ENCODE data around the gene OCLN. TPM values are rescaled to one million over a fixed set of nuclear protein-coding genes. Genes with fewer than 3 reads are reported as not detected.
"Not testable (repeated sequence)": the region's sequence is repeated elsewhere in the genome, so short reads cannot be mapped to it uniquely, and the experiment has no call there.

The OCLN gene
- total and polyA plus RNA-seq, 4 donors, result 9.9 to 53.9 (median 19.0) TPM

GRCh38 chr5:69462170-69462569, 30.4 kb upstream of the OCLN start (continued):
- TF ChIP-seq REST (IDR thresholded peaks at IDR 0.05), result no peak
- no peak for TF ChIP-seq NR2F2 (IDR thresholded peaks at IDR 0.05)
- TF ChIP-seq YY1 (IDR thresholded peaks at IDR 0.05), result no peak
- TF ChIP-seq GABPA (IDR thresholded peaks at IDR 0.05 in 1 of 2, conservative IDR thresholded peaks at IDR 0.05 in 1 of 2), result no peak

- WGBS, result 97% methylated on average over 3 of the region's 3 CpGs
- H3K27ac ChIP-seq (ENCODE audit: low read depth in 1 of 2, low read length in 2 of 2); H3K9me3 ChIP-seq (ENCODE audit: control insufficient read depth in 4 of 4, low read length in 3 of 4); H3K4me3 ChIP-seq (ENCODE audit: low read depth in 1 of 3, low read length in 3 of 3); H3K4me1 ChIP-seq (ENCODE audit: control insufficient read depth in 4 of 4, insufficient read depth in 4 of 4, low read length in 3 of 4); H3K9ac ChIP-seq (ENCODE audit: low read depth in 1 of 2, low read length in 2 of 2); DNase-seq (ENCODE audit: low spot score); H3K36me3 ChIP-seq (ENCODE audit: control insufficient read depth in 4 of 4, insufficient read depth in 3 of 4, low read depth in 1 of 4, low read length in 3 of 4); H3K27me3 ChIP-seq (ENCODE audit: control insufficient read depth in 4 of 4, insufficient read depth in 4 of 4, low read length in 3 of 4): not testable (repeated sequence)
Measured at GRCh38 chr5:69466375-69466774, 26.2 kb upstream of the OCLN start.

- H3K27me3 ChIP-seq (ENCODE audit: control insufficient read depth in 4 of 4, insufficient read depth in 4 of 4, low read length in 3 of 4), result no peaks in the 10 kb centered on the region
- TF ChIP-seq FOXA2 (IDR thresholded peaks at IDR 0.05) (no peak), TAF1 (conservative IDR thresholded peaks at IDR 0.05) (no peak), YY1 (IDR thresholded peaks at IDR 0.05) (no peak), ZBTB33 (IDR thresholded peaks at IDR 0.05) (no peak), EGR1 (IDR thresholded peaks at IDR 0.05; ENCODE audit: low read depth in 2 of 2) (no peak), SP1 (IDR thresholded peaks at IDR 0.05) (no peak)
- TF ChIP-seq, protein P1, sequence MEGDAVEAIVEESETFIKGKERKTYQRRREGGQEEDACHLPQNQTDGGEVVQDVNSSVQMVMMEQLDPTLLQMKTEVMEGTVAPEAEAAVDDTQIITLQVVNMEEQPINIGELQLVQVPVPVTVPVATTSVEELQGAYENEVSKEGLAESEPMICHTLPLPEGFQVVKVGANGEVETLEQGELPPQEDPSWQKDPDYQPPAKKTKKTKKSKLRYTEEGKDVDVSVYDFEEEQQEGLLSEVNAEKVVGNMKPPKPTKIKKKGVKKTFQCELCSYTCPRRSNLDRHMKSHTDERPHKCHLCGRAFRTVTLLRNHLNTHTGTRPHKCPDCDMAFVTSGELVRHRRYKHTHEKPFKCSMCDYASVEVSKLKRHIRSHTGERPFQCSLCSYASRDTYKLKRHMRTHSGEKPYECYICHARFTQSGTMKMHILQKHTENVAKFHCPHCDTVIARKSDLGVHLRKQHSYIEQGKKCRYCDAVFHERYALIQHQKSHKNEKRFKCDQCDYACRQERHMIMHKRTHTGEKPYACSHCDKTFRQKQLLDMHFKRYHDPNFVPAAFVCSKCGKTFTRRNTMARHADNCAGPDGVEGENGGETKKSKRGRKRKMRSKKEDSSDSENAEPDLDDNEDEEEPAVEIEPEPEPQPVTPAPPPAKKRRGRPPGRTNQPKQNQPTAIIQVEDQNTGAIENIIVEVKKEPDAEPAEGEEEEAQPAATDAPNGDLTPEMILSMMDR (IDR thresholded peaks at IDR 0.05; ENCODE audit: low read depth, low read length, missing input control), result no peak
- no peak overlapping the region for H3K9ac ChIP-seq (ENCODE audit: low read depth in 1 of 2, low read length in 2 of 2)
- no peak overlapping the region for H3K27ac ChIP-seq (ENCODE audit: low read depth in 1 of 2, low read length in 2 of 2)
- no peaks in the 10 kb centered on the region for H3K4me1 ChIP-seq (ENCODE audit: control insufficient read depth in 4 of 4, insufficient read depth in 4 of 4, low read length in 3 of 4)
- H3K4me3 ChIP-seq (ENCODE audit: low read depth in 1 of 3, low read length in 3 of 3), result no peak overlapping the region
- WGBS, result 93% methylated on average over 8 of the region's 8 CpGs
- no peak for DNase-seq (ENCODE audit: low spot score)
- H3K36me3 ChIP-seq (ENCODE audit: control insufficient read depth in 4 of 4, insufficient read depth in 3 of 4, low read depth in 1 of 4, low read length in 3 of 4), result no peaks in the 10 kb centered on the region
- no peaks in the 10 kb centered on the region for H3K9me3 ChIP-seq (ENCODE audit: control insufficient read depth in 4 of 4, low read length in 3 of 4)
Measured at GRCh38 chr5:69467442-69468225, 25.0 kb upstream of the OCLN start.
